Activated CD8-positive, alpha-beta memory T cell treated with anti-CD3 and anti-CD28 coated beads for 48 hours (primary cell): Measurements from ENCODE around the gene TTBK2.

ENCODE experiments used
- DNase-seq, 3 experiments: peaks; one replicate each; pipeline ENCODE4 v3.0.0-alpha.2; 2020; ENCODE audit warnings: low read depth in 2 of 3, low spot score in 2 of 3

The TTBK2 gene

DNA sequence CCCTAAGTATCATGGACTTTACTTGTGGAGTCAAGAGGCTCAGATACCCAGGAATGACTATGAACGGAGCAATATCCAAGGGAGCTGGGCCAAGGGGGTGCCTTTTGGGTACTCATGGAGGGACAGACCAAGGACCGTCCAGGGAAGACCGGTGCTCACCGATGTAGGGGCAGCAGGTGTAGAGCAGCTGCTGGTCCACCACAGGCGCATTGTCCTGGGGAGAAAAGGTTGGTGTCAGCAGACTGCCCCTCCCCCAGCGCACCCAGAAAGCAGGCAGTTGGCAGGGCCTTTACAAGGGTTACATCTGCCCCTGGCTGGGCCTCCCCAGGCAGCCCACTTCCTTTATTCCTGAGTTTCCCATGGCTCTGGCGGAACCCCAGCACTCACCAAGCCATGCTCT, 191.2 kb downstream of the TTBK2 start:
- no peak for DNase-seq

DNA sequence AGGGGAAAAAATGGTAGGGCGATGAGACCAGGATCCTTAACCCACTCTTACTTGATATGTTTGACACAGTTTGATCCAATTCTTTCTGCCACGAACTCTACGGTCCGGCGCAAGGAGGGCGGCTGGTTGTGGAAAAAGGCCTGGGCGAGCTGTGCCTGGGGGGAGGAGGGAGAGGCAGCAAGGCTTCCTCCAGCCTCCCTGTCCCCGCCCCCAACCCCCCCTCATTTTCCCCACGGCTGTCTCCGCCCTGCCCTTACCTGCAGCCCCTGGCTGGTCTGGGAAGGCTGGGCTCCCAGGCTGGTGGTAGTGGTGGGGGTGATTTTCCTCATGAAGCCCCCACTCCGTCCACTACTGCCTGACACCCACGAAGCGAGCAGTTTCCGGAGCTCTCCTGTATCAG, 191.6 kb downstream of the TTBK2 start:
- no peak for DNase-seq

DNA sequence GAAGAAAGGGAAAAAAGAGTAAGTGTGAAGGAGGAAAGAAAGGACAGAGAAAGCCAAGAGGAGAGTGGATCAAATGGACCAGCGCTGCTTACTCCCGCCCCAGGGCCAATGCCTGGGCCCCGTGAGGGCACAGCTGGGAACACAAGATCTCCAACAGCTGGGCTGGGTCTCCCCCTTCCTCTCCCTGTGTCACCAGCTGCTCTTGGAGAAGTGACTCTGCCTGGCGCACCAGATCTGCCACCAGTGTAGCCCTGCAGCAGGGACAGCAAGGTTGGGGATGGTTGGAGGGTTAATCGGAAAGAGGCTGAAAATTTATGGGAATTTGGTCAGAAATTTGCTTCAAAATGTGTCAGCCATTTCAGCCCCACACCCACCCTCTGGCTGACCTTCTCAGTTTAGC, 192.0 kb downstream of the TTBK2 start:
- DNase-seq, result no peak

DNA sequence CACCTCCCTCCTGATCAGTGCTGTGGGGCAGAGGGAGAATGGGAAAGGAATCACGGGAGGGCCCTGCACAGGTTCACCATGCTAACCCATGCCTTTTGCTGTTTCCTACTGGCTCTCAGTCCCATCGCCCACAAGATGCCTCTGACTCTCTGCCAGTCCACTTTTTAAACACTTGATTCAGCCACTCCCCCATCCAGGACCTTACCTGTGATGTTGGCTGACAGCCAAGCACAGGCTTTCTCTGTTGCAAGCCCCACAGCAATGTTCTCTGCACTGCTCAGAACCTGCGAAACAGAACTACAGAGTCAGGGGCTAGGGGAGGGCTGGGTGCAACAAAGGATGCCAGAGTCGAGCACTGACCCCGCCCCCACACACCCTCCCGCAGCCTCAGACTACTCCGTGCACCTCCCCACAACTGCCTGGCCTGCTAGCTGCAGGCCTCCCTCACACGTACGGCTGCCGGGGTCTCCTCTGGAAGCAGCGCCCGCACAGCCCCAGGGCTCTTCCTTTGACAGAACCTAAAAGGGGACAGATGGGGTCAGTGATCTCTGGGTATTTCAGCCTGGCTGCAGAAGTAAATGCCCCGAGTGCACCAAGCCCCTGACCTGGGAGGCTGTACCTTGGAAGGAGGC, 192.7 kb downstream of the TTBK2 start:
- DNase-seq, result no peak

DNA sequence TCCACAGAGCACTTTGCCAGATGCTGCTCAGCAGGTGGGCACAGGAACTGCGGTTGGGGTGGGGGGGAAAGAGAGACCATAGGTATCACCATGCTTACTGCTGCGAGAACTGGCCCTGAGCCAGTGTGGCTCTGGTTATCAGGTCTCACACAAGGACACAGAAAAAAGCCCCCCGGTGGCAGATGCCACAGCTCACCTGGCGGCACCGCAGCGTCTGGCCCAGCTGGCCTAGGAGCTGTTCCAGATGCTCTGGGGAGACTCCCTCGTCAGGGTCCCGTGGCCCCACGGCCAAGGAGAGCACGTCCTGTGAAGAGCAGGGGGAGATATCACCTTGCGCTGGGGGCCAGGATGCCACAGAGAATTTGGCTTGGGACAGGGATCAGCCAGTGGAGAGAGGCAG, 194.5 kb downstream of the TTBK2 start:
- no peak for DNase-seq

DNA sequence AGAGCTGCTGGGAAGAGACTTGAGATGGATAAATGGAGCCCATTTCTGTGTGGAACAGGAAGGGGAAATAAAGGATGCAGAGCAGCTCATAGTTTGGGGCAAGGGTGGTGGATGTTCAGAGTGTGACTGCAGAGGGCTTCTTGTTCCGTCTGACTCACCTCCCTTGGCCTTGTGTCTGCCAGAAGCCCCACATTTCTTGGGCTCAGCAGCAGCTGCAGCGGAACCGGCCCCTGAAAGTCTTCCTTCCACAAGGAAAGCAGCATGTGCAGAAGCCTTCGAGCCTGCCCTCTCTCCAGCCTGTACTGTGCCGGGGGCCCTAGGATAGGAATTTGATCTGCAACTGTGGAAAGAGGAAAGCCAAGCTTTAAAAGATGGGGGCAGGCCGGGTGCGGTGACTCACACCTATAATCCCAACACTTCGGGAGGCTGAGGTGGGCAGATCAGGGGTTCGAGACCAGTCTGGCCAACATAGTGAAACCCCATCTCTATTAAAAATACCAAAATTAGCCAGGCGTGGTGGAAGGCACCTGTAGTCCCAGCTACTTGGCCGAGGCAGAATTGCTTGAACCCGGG, 195.2 kb downstream of the TTBK2 start:
- no peak for DNase-seq

DNA sequence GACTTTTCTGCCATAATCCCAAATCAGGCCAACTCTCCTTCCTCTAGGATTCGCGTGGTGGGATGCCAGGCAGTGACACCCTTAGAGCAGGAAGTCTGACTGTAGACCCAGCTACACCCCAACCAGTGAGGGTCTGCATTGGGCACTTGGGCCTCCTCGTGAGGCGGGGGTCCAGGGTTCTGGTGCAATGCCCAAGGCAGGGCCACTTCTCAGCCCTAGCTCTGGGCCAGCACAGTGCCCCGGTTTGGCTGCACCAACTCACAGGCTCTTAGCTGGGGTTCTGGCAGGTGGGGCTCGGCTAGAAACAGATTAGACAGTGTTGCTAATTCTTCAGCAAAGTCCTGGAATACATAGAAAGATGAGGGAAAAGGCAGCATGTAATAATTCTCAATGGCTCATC, 196.3 kb downstream of the TTBK2 start:
- no peak for DNase-seq

DNA sequence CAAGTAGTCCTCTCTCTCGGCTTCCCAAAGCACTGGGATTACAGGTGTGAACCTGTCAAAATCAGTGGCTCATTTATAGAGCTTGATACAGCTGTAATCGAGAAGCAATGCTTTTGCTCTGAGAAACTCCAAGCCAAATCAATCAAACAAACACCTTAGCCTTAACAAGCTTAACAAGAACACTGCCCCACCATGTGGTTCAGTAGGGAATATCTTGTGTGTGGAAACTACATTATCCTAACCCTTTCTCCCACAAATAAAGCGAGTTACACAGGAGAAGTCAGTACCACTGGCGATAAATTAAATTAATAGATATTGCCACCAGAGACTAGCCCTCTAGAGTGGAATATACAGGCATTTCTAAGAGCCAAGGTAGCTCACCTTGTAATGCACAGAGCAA, 197.5 kb downstream of the TTBK2 start:
- DNase-seq, result no peak

DNA sequence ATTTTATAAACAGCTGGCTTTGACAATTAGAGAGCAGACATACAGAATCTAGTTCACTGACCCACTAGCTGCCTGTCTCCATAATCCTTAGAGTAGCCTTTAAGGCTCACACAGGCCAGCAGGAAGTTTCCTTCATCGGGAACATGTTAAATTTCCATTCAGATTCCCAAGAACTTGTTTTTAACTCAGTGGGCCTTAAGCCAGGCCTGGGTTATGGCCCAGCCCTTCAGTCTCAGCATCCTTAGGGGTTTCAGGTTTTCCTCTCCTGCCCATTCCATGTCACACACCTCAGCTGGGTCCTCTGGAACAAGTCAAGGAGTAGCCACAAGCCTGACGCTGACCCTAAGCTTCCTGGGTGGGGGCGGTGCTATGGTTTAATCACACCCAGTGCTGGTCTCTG, 198.7 kb downstream of the TTBK2 start:
- DNase-seq, result no peak

DNA sequence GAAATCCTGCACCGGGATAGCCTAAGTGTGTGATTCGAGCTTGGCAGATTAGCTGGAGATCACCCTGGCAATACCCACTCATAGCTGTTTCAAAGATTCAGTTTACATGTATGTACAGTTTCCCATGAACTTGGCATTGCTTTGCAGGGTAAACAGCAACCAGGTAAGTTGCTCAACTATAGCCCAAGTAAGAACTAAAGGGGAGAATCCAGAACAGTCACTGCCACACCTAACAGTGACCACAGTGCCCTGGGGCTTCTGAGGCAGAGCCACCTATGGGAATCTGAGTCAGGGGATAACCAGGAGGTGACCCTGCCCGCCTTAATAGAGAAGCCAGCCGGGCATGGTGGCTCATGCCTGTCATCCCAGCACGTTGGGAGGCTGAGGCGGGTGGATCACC, 199.6 kb downstream of the TTBK2 start:
- no peak for DNase-seq

DNA sequence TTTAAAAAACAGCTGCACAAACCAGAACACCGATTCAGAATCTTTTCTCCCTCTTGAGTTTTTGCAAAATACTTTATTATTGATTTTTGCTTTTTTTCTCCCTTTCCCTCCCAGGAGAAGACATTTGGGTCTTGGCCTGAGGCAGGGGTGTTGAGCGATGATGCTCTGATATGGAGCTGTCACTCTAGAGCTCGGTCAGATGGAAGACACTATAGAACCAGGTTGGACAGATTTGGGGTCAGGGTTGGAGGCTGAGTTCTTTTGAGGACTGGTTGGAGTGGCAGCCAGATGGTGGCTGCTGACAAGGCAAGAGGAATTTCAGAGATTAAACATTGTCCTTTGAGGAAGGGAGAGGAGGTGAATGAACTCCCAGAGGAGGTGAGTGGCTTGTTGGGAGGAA, 200.5 kb downstream of the TTBK2 start:
- no peak for DNase-seq

DNA sequence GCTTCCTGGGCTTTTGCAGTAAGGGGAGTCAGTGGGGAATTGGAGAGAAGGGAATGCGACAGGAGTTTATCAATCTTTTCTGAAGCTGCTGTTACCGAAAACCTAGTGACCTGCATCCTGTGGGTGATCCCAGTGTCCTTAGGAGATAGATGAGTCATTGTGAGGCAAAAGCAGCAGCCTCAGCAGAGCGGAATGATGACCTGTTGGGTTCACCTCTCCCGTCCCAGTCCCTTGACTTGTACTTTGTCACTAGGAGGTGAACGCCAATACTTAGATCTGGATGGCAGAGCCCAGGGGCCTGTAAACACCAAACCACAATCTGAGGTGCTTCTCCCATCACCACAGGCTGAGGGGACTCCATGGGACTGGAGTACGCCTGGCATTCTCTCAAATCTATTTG, 201.5 kb downstream of the TTBK2 start:
- DNase-seq, result no peak

DNA sequence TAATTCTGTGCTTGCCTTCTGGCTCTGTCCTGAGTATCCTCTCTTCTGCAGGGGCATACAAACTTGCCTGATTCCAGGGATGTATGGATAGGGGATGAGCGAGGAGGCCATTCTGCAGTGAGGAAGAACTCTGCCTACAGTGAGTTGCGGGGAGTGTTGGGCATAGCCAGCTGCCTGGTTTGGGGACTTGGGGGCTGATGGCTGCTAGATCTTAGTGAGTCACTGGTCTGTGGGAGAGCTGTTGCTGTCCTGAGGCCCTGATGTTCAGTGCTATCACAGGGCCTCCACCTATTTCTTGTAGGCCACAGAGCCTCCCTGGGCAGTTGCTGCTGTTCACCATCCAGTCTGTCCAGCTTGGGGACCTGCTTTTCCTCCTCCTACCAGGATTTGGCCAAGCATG, 204.0 kb downstream of the TTBK2 start:
- DNase-seq, result no peak

DNA sequence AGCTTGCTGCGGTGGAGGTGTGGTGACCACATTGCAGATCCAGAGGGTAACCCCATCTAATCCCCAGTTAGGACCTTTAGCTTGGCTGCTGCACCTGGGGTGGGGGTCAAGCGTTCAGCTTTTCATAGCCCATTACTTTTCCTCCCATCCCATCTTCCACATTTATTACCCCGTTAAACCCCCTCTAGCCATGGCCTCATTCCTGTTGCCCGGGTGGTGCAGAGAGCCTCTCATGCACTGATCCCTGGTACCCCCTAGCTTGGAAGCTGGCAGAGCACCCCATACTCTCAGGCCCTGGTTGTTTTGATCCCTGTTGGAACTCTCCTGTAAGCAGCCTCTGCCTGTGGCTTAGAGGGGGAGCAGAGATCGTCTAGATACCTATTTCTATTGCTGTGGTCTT, 204.5 kb downstream of the TTBK2 start:
- no peak for DNase-seq

DNA sequence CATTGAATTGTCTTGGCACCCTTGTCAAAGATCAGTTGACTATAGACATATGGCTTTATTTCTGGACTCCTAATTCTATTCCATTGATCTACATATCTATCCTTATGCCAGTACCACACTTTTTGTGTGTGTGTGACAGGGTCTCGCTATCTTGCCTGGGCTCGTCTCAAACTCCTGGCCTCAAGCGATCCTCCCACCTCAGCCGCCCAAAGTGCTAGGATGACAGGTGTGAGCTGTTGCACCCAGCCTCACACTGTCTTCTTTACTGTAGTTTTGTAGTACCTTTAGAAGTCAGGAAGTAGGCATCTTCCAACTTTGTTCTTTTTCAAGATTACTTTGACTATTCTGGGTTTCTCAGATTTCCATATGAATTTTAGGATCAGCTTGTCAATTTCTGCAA, 208.0 kb downstream of the TTBK2 start:
- no peak for DNase-seq

DNA sequence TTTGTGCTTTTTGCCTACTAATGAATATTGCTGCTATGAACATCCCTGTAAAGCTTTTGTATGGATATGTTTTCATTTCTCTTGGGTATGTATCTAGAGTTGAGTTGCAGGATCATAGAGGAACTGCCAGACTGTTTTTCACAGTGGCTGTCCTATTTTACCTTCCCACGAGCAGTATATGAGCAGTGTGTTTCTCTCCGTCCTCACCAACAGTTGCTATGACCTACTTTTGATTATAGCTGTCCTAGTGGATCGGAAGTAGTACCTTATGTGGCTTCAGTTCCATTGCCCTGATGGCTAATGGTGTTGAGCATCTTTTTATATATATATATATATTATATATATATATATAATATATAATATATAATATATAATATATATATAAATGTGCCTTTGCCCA, 208.8 kb downstream of the TTBK2 start:
- no peak for DNase-seq

DNA sequence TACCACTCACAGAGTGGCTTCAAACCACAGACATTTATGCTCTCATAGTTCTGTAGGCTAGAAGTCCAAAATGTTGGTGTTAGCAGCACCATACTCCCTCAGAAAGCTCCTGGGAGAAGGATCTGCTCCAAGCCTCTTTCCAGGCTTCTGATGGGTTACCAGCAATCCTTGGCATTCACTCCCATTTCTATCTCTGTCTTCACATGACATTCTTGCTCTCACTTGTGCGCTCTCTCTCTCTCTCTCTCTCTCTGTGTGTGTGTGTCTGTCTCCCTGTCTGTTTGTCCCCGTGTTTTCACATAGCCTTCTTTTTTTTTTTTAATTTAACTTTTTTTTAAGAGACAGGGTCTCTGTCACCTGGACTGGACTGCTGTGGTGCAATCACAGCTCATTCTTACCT, 209.9 kb downstream of the TTBK2 start:
- no peak for DNase-seq

DNA sequence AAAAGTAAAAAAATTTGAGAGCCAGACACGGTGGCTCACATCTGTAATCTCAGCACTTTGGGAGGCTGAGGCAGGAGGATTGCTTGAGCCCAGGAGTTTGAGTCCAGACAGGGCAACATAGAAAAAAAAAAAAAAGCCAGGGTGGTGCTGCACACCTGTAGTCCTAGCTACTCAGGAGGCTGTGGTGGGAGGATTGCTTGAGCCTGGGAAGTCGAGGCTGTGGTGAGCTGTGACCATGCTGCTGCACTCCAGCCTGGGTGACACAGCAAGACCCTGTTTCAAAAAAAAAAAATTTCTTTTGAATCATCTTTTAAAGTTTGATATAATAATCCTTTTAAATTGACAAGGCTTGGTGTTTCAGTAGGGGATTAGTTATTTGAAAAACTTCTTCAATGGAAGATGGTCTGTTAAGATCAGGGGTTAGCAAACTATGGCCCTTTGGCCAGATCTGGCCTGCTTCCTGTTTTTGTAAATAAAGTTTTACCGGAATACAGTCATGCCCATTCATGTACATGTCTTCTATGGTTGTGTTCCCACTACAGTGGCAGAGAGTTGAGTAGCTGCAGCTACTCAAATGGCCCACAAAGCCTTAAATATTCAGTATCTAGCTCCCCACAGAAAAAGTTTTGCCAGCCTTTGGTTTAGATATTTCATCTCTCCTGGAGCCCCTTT, 212.6 kb downstream of the TTBK2 start:
- DNase-seq, result no peak

DNA sequence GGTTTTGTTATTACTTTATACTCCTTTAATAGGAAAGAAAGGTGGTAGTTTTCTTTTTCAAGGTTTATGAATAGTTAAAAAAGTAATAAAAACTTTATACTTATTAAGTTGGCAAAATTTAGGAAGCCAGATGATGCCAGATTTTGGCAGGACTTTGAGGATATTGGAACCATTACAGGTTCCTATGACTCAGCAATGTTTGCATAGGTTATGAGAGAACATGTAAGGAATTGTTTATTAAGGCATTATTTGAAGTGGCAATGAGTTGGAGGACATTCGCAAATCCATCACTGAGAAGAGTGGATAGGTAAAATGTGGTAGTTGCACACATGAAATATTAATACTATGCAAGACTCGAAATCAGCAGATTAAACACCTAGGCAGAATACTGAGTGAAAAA, 213.5 kb downstream of the TTBK2 start:
- DNase-seq, result no peak

DNA sequence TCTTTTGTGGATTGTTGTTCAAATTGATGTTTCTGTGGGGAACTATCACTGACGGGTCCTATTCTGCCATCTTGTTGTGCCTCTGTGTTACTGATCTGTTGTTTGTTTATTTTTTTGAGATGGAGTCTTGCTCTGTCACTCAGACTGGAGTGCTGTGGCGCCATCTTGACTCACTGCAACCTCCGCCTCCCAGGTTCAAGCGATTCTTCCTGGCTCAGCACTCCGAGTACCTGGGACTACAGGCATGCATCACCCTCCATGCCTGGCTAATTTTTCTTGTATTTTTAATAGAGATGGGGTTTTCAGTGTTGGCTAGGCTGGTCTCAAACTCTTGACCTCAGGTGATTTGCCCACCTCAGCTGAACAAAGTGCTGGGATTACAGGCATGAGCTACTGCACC, 215.2 kb downstream of the TTBK2 start:
- no peak for DNase-seq

DNA sequence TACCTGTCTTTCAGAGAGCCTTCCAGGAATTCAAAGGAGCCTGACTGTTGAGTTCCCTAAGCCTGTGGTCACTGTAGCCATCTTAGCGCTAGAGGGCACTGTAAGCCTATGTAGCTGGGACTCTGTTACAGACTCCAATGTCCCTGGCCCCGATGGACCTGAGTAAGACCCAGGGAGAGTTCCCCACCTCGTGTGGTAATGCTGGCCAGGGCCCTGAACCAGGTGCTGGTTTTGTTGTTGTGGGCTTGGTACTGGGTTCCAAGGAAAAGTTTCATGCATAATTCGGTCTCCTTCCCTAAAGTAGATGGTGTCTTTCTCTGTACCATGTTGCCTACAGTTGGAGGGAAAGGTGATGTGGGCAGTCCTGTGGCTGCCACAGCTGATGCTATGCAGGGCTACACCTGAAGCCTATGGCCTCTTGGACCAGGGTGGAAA, 216.1 kb downstream of the TTBK2 start:
- DNase-seq, result peak in 1 of 3 experiments; percentile 12

DNA sequence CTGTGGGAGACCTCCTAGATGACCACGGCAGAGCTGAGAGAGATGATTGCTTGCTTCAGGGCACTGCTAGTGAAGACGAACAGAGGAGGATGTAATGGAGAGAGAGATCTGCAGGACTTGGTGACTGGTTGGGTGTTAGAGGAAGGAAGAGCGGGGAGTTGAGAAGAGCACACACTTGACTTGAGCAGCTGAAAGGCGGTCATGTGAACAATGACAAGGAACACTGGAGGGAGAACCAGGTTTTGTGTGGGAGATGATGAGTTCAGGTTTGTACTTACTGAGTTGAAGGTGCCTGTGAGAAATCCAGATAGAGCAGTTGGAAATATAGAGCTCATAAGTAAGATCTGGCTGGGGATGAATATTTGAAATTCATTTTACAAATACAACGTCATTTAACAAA, 224.0 kb downstream of the TTBK2 start:
- DNase-seq, result no peak

DNA sequence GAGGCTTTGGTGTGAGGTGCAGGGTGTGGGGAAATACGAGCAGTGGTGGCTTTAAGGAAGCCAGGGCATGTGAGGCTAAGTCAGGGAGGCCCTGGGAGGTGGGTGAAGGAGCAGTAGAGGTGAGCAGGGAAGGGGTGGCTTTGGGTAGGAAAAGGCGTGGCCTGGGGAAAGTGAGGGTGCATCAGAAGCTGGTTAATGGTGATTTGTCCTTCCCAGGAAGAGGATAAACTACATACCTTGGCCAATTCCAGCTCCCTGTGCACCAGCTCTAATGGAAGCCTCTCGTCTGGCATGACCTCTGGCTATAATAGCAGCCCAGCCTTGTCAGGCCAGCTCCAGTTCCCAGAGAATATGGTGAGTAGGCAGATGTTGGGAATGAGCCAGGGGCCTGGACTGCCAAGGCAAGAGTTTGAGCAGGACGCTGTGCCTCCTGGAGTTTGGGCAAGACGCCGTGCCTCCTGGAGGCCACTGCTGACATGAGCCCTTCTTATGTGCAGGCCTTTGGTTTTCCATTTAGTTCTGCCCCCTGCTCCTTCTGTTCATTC, 225.0 kb downstream of the TTBK2 start:
- no peak for DNase-seq
